Spleen (tissue), 11 donors: ENCODE data around the gene WNT7A. TPM values are rescaled to one million over a fixed set of nuclear protein-coding genes. Genes with fewer than 3 reads are reported as not detected.

Experiments
- DNase-seq: peaks from one replicate; pipeline ENCODE4 v3.0.0-alpha.2; 2020
- H3K27ac ChIP-seq, 8 donors: fragments of 200-600 bp; sonication (generic) in 7 of 8; 1 replicate in 4 of 8; 2 replicates in 4 of 8; pipeline versions ENCODE4 v1.5.0 to v1.8.0; 2016 to 2021; ENCODE audit warnings: inconsistent platforms in 4 of 8, mild to moderate bottlenecking in 4 of 8, moderate library complexity in 1 of 8
- H3K27me3 ChIP-seq, 7 donors: fragments of 200-600 bp; sonication (generic) in 6 of 7; replicated peaks in 1 of 7; 1 replicate in 4 of 7; 2 replicates in 3 of 7; pipeline versions ENCODE4 v1.5.0 to v1.8.0; 2016 to 2021; ENCODE audit warnings: inconsistent platforms in 3 of 7, mild to moderate bottlenecking in 1 of 7
- H3K36me3 ChIP-seq, 6 donors: fragments of 200-600 bp; sonication (generic) in 5 of 6; 1 replicate in 4 of 6; 2 replicates in 2 of 6; pipeline versions ENCODE4 v1.5.0 to v1.8.0; 2016 to 2021; ENCODE audit warnings: inconsistent platforms in 2 of 6
- H3K4me1 ChIP-seq, 6 donors: fragments of 200-600 bp; sonication (generic) in 5 of 6; 1 replicate in 3 of 6; 2 replicates in 3 of 6; pipeline versions ENCODE4 v1.5.0 to v1.8.0; 2016 to 2021; ENCODE audit warnings: inconsistent platforms in 3 of 6
- H3K4me3 ChIP-seq, 8 donors: fragments of 200-600 bp; sonication (generic) in 7 of 8; 1 replicate in 4 of 8; 2 replicates in 4 of 8; pipeline versions ENCODE4 v1.5.0 to v1.8.0; 2016 to 2021; ENCODE audit warnings: inconsistent platforms in 4 of 8, mild to moderate bottlenecking in 4 of 8, moderate library complexity in 2 of 8
- H3K9me3 ChIP-seq, 8 donors: fragments of 200-600 bp; sonication (generic) in 7 of 8; 1 replicate in 4 of 8; 2 replicates in 4 of 8; pipeline versions ENCODE4 v1.5.0 to v1.8.0; 2016 to 2021; ENCODE audit warnings: inconsistent platforms in 4 of 8
- POLR2A ChIP-seq, 3 donors: fragments of 450-650 bp; IDR thresholded peaks; one replicate each; pipeline ENCODE4 v1.5.1; 2017; ENCODE audit warnings: antibody characterized with exemption in 3 of 3, mild to moderate bottlenecking in 1 of 3
- POLR2AphosphoS5 ChIP-seq, 3 donors: sonication (generic); formaldehyde crosslinking; IDR thresholded peaks; one replicate each; pipeline ENCODE4 v1.5.1; 2017; ENCODE audit warnings: antibody characterized with exemption in 3 of 3
- WGBS, 5 donors: extraction: QIAGEN DNeasy Blood & Tissue Kit in 3 of 5; methylation state at CpG; one replicate each; pipeline versions ENCODE4 v1.1.5 to v1.1.7; 2013 to 2018; 5-methylcytosine and 5-hydroxymethylcytosine counted together
- intact Hi-C: fragments of 100-400 bp; cut with DNase I; formaldehyde crosslinking; loops from one replicate; pipeline ENCODE4 v1.15.0; 2023; ENCODE audit warnings: low total_unique reads
- polyA plus RNA-seq, 3 donors: library from polyadenylated mRNA; stranded (reverse); fragments of 200-250 nt; gene quantifications; one replicate each; pipeline ENCODE4 v1.2.1, GENCODE V29; 2013
- total RNA-seq, 7 donors: library from RNA; depleted of rRNA in 3 of 7; stranded (reverse); fragments of >200 nt in 3 of 7; fragmentation: NEBNext Ultra II Directional in 4 of 7; extraction: Animal tissue kit (Norgen Biotek cat#: 25700) in 4 of 7; gene quantifications; one replicate each; pipeline versions ENCODE4 v1.1.0 to v1.2.1, GENCODE V29; 2016 to 2021
- TF ChIP-seq, protein P1 (sequence below), 11 experiments: fragments of 200-600 bp in 7 of 11; fragments of 450-650 bp in 4 of 11; sonication (generic) in 4 of 11; IDR thresholded peaks in 8 of 11; conservative IDR thresholded peaks in 3 of 11; 1 replicate in 7 of 11; 2 replicates in 4 of 11; pipeline versions ENCODE4 v1.4.0 to v1.8.0; 2016 to 2021; ENCODE audit warnings: antibody characterized with exemption in 11 of 11, inconsistent platforms in 4 of 11, mild to moderate bottlenecking in 1 of 11
- donor health status: healthy with polysubstance abuse.
- donor health status: DM: no; HTN: no; CAD: no; lungs with moderate emphysema.
- donor health status: DM: no; HTN: no; CAD: no.
- donor health status: Bipolar disorder and iron deficiency.
- donor health status: healthy.
- donor health status: DM: no; HTN: no; CAD: no.
- donor health status: DM: yes; HTN: yes; CAD: no.

The WNT7A gene
- total and polyA plus RNA-seq, 10 donors, result 0.52 to 6.3 (median 2.0) TPM

DNA sequence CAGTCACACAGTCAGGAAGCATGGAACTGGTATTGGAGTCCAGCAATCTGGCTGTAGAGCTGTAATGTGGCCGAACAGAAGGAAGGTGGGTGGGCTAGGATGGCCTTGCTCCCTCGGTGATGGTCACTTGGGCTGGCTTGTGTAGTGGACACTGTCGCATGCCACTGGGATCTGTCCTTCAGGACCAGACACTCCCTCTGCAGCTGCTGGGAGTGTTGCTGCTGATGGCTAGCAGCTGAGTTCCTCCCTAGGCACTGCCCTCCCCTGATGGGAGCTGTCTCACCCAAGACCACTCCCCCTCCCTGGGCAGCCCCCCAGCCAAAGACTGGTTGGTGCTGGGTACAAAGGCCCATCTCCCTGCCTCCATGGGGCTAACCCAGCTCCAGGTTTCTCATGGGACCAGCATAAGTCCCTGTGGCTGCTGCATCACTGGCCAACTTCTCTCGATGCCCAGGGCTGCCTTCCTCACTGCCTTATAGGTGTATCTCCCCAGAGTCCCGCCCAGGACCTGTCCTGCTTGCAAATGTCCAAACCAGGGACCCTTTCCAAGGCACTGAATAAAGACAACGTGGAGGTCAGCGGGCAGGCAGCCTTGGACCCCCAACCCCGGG lies 48.4 kb downstream of the WNT7A start:
- 78 to 94% (median 88%) methylated on average over 8 of the region's 8 CpGs for WGBS, 5 donors

DNA sequence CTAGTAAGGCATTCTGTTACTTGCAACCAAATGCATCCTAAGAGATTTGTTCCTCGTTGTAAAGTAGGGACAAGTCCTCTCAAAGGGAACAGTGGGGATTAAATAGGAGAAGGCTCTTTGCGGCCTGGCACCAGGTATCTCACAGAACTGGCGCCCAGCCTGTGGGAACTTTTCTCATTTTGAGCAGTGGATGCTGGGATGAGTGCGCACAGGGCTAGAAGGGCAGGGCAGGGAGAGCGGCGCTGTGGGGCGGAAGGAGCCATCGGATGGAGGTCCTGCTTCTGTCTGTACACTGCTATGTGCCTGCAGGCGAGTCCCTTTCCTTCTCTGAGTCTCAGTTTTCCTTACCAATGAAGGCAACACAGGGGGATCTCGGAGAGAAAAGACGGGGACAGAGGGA lies 50.6 kb downstream of the WNT7A start:
- DNase-seq, result peak; percentile 51
- no peaks in the 10 kb centered on the region for H3K27me3 ChIP-seq
- TF ChIP-seq POLR2A (IDR thresholded peaks at IDR 0.05), result no peak
- TF ChIP-seq POLR2AphosphoS5 (IDR thresholded peaks at IDR 0.05), result no peak
- TF ChIP-seq, protein P1, sequence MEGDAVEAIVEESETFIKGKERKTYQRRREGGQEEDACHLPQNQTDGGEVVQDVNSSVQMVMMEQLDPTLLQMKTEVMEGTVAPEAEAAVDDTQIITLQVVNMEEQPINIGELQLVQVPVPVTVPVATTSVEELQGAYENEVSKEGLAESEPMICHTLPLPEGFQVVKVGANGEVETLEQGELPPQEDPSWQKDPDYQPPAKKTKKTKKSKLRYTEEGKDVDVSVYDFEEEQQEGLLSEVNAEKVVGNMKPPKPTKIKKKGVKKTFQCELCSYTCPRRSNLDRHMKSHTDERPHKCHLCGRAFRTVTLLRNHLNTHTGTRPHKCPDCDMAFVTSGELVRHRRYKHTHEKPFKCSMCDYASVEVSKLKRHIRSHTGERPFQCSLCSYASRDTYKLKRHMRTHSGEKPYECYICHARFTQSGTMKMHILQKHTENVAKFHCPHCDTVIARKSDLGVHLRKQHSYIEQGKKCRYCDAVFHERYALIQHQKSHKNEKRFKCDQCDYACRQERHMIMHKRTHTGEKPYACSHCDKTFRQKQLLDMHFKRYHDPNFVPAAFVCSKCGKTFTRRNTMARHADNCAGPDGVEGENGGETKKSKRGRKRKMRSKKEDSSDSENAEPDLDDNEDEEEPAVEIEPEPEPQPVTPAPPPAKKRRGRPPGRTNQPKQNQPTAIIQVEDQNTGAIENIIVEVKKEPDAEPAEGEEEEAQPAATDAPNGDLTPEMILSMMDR (IDR thresholded peaks at IDR 0.05 in 8 of 11, conservative IDR thresholded peaks at IDR 0.05 in 3 of 11), result no peak
- H3K4me1 ChIP-seq, result peaks cover 0 to 2% (median 0%) of the 10 kb centered on the region in 6 donors
- WGBS, 5 donors, result 85 to 91% (median 89%) methylated on average over 11 of the region's 11 CpGs
- no peaks in the 10 kb centered on the region for H3K36me3 ChIP-seq
- no peaks in the 10 kb centered on the region for H3K9me3 ChIP-seq
- no peak overlapping the region for H3K4me3 ChIP-seq
- no peak overlapping the region for H3K27ac ChIP-seq
- intact Hi-C loops, result no loop called here

More for the DNA sequence above, 48.4 kb downstream of the WNT7A start:
- Histone ChIP-seq H3K4me1 (peaks cover 0 to 14% (median 0%) of the 10 kb centered on the region in 6 donors), H3K9me3 (no peaks in the 10 kb centered on the region), H3K27ac (no peak overlapping the region), H3K36me3 (no peaks in the 10 kb centered on the region), H3K27me3 (peaks cover 0 to 9% (median 0%) of the 10 kb centered on the region in 7 donors), H3K4me3 (no peak overlapping the region)
- DNase-seq, result peak; percentile 64
- intact Hi-C loops, result no loop called here
- TF ChIP-seq POLR2AphosphoS5 (IDR thresholded peaks at IDR 0.05) (no peak), POLR2A (IDR thresholded peaks at IDR 0.05) (no peak)
- TF ChIP-seq, protein P1 (IDR thresholded peaks at IDR 0.05 in 8 of 11, conservative IDR thresholded peaks at IDR 0.05 in 3 of 11), result no peak

DNA sequence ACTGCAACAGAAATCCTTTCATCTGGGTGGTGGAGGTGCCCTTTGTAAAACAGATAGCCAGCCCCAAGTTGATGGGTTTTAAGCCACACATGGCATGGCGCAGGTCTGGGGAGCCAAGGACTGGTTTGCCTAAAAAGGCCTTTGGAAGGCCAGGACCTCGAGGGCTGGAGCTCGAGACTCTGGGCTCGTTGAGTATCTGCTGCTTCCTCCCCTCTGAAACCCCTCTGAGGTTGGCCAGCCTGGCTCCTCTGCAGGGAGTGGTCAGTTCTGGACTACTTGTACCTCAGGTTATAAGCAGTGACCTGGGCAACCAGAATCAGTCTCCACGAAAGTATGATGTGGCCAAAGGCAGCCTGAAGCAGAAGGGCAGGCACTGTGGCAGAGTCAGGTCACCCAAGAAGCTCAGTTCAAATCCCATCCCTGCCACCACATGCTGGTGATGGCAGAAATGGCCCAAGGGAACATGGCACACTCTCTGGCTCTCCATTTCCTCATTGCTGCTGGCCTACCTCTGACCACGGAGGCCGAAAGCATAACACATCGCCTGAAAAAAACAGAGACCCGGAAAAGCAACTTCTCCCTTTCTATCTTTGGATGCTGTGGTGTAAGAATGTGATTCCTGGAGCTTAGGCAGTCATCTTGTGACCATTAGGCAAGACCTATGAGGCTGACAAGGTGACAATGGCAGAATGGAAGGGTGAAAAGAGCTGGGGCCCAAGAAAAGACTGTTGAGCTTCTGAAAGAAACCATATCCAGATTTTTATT lies 51.2 kb downstream of the WNT7A start:
- no peaks in the 10 kb centered on the region for H3K36me3 ChIP-seq
- peak; percentile 31 for DNase-seq
- no peak overlapping the region for H3K27ac ChIP-seq
- TF ChIP-seq POLR2AphosphoS5 (IDR thresholded peaks at IDR 0.05), result no peak
- no peak for TF ChIP-seq POLR2A (IDR thresholded peaks at IDR 0.05)
- TF ChIP-seq, protein P1 (IDR thresholded peaks at IDR 0.05 in 8 of 11, conservative IDR thresholded peaks at IDR 0.05 in 3 of 11), result no peak
- WGBS, 5 donors, result 75 to 91% (median 80%) methylated on average over 5 to 9 of the region's 9 CpGs
- no peaks in the 10 kb centered on the region for H3K9me3 ChIP-seq
- H3K27me3 ChIP-seq, result no peaks in the 10 kb centered on the region
- no peaks in the 10 kb centered on the region for H3K4me1 ChIP-seq
- intact Hi-C loops, result no loop called here
- H3K4me3 ChIP-seq, result no peak overlapping the region

DNA sequence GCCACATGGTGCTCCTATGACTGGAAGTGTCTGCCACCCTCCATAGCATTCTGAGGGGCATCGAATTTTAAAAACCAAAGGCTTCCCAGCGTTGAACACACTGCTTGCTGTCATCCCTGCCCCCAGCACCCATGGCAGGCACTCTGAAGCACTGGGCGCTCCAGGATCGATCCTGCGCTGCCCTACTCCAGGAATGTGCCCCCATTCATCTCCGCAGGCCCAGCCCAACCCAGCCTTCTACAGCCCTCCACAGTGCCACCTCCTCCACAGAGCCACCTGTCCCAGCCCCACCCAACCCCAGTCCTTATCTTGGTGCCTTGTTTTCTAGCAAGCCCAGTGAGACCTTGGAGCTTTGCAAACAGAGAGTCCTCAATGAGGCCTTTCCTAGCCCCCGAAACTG lies 52.2 kb downstream of the WNT7A start:
- DNase-seq, result peak; percentile 46
- H3K4me1 ChIP-seq, result no peaks in the 10 kb centered on the region
- intact Hi-C loops, result no loop called here
- H3K36me3 ChIP-seq, result no peaks in the 10 kb centered on the region
- H3K27me3 ChIP-seq, result no peaks in the 10 kb centered on the region
- TF ChIP-seq, protein P1 (IDR thresholded peaks at IDR 0.05 in 8 of 11, conservative IDR thresholded peaks at IDR 0.05 in 3 of 11), result no peak
- H3K27ac ChIP-seq, result no peak overlapping the region
- no peaks in the 10 kb centered on the region for H3K9me3 ChIP-seq
- H3K4me3 ChIP-seq, result no peak overlapping the region
- WGBS, 5 donors, result 75 to 89% (median 89%) methylated on average over 6 to 7 of the region's 7 CpGs
